GM12891 (cell line): Measurements from ENCODE around the gene ZNF500.

ENCODE experiments used
- POLR2A ChIP-seq: IDR thresholded peaks from 2 replicates; pipeline ENCODE4 v1.6.1; 2011; ENCODE audit warnings: low read depth, low read length, control low read depth
- POLR2AphosphoS5 ChIP-seq: IDR thresholded peaks from 2 replicates; pipeline ENCODE4 v1.6.1; 2011; ENCODE audit warnings: low read depth, low read length, control low read depth
- TAF1 ChIP-seq: IDR thresholded peaks from 2 replicates; pipeline ENCODE4 v1.6.1; 2011; ENCODE audit warnings: low read depth, low read length, control low read depth

GRCh38 chr16:4734063-4734729, 32.8 kb downstream of the ZNF500 start, which contains the start of the genes ANKS3 and DNAAF8:
- TF ChIP-seq TAF1: no peak
- TF ChIP-seq POLR2A: 0 out of 2 replicates have a peak, but pooled peaks have one; percentile 23
- no peak for TF ChIP-seq POLR2AphosphoS5
